ENCODE data around the gene WWOX.

Gene WWOX

GRCh38 chr16:78823027-78823426 is 723.6 kb downstream of the WWOX start:
- DNase-seq, result no peak

- DNase-seq, result no peak
Observed at GRCh38 chr16:78829280-78829679, 729.8 kb downstream of the WWOX start.

GRCh38 chr16:78830599-78830998 is 731.1 kb downstream of the WWOX start:
- no peak for DNase-seq

GRCh38 chr16:78832100-78832499 is 732.6 kb downstream of the WWOX start:
- no peak for DNase-seq

GRCh38 chr16:78836802-78837491 is 737.5 kb downstream of the WWOX start:
- no peak for DNase-seq

- DNase-seq, result no peak
Observed at GRCh38 chr16:78837706-78838105, 738.3 kb downstream of the WWOX start.

GRCh38 chr16:78838276-78838675 is 738.8 kb downstream of the WWOX start:
- DNase-seq, result no peak

- no peak for DNase-seq
Observed at GRCh38 chr16:78842950-78843349, 743.5 kb downstream of the WWOX start.

- no peak for DNase-seq
Observed at GRCh38 chr16:78843978-78844377, 744.5 kb downstream of the WWOX start.

- DNase-seq, result no peak
Observed at GRCh38 chr16:78844682-78845081, 745.2 kb downstream of the WWOX start.

- no peak for DNase-seq
Observed at GRCh38 chr16:78851266-78851665, 751.8 kb downstream of the WWOX start.

GRCh38 chr16:78852081-78852635 is 752.7 kb downstream of the WWOX start:
- no peak for DNase-seq

- no peak for DNase-seq
Observed at GRCh38 chr16:78862022-78862421, 762.6 kb downstream of the WWOX start.

GRCh38 chr16:78866521-78866920 is 767.1 kb downstream of the WWOX start:
- no peak for DNase-seq

GRCh38 chr16:78869492-78869891 is 770.0 kb downstream of the WWOX start:
- DNase-seq, result no peak

- no peak for DNase-seq
Observed at GRCh38 chr16:78871241-78871640, 771.8 kb downstream of the WWOX start.

GRCh38 chr16:78876671-78877070 is 777.2 kb downstream of the WWOX start:
- DNase-seq, result no peak

GRCh38 chr16:78877114-78877655 is 777.7 kb downstream of the WWOX start:
- no peak for DNase-seq

- no peak for DNase-seq
Observed at GRCh38 chr16:78878570-78878969, 779.1 kb downstream of the WWOX start.

- no peak for DNase-seq
Observed at GRCh38 chr16:78879011-78879410, 779.6 kb downstream of the WWOX start.

GRCh38 chr16:78882150-78882549 is 782.7 kb downstream of the WWOX start:
- DNase-seq, result no peak

- DNase-seq, result no peak
Observed at GRCh38 chr16:78882751-78883150, 783.3 kb downstream of the WWOX start.

- no peak for DNase-seq
Observed at GRCh38 chr16:78884204-78884603, 784.8 kb downstream of the WWOX start.

GRCh38 chr16:78889346-78889745 is 789.9 kb downstream of the WWOX start:
- no peak for DNase-seq

GRCh38 chr16:78890373-78890895 is 791.0 kb downstream of the WWOX start:
- no peak for DNase-seq
